COLO668 (cell line): ENCODE data around the gene VWCE.
"Not testable (repeated sequence)": the region's sequence is repeated elsewhere in the genome, so short reads cannot be mapped to it uniquely, and the experiment has no call there.

ENCODE experiments used
- DNase-seq: peaks from one replicate; lab custom pipeline; 2025; ENCODE audit not compliant: unreplicated experiment; lab: John Stamatoyannopoulos, UW

The VWCE gene

DNA sequence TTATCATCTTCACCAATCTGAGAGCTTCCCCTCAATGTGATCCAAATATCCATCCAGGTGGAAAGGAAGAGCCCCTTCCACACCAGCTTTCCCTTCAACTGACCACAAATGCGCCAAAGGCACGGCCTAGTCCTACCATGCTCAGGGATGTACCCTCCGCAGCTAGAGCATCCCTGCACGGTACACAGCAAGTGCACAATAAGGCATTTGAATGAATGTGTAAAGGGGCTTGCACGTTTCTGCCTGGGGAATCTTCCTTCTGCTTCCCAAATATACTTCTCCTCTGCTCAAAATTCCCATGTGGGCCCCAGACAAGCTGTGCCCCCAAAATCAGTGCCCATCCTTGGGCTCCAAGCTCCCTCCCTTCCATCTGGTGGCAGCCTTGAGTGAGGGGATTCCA, 76.1 kb downstream of the VWCE start:
- DNase-seq: not testable (repeated sequence)

- not testable (repeated sequence) for DNase-seq
These were observed 76.8 kb downstream of the VWCE start for GRCh38 chr11:61218306-61218705.

- not testable (repeated sequence) for DNase-seq
These were observed 81.3 kb downstream of the VWCE start for GRCh38 chr11:61213711-61214324.

- DNase-seq: not testable (repeated sequence)
These were observed 82.9 kb downstream of the VWCE start for GRCh38 chr11:61212202-61212601.

GRCh38 chr11:61211327-61211952, 83.7 kb downstream of the VWCE start:
- DNase-seq: not testable (repeated sequence)

GRCh38 chr11:61210629-61211028, 84.5 kb downstream of the VWCE start:
- DNase-seq: not testable (repeated sequence)
